ENCODE measurements around the gene LCMT1.
A peak's percentile ranks its signal among the peaks of the same experiment; 100 is the strongest.

DNA sequence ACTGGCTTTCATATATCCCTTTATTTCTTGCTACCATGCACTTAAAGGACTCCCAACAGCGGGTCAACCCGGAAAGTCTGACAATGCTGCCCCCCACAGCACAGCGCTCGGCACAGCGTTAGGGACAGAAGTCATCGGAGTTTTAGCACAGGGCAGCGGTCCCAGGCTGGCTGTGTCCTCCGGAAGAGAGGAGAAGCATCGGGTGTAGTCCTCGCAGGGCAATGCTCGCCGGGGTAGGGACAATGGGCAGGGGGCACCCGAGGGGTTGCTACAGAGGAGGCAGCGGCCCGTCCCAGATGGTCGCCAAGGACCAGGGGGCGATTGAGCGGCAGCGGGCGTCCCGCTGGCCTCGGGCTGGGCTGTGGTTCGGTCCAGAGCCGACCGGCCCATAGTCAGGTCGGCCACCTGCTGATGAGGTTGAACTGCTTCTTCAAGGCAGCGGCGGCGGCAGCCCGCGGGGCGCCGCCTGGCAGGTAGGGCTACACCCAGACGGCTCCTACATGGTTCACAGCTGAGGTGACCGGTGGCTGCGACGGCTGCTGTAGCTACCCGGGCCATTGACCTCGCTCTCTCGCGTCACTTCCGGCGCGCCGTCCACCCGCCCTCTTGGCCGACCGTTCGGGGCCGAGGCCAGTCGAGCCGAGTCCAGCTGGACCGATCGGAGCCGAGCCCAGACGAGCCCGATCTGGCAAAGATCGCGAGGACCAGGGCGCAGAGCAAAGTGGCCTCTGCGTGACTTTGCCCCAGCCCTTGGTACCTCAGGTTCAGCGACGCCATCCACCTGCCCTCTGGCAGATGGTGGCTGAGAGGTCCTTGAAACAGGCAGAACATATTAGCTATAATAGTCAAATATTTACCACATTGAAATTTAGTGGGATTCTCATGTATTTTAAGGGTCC, 4.7 kb upstream of the LCMT1 start:
- TF ChIP-seq POLR2A (IDR thresholded peaks at IDR 0.05; ENCODE audit: low read length) (peak; percentile 93), GATA1 (IDR thresholded peaks at IDR 0.05; ENCODE audit: low read depth, low read length) (no peak)
